Measurements from ENCODE around the gene DUSP9. TPM values are rescaled to one million over a fixed set of nuclear protein-coding genes. Genes with fewer than 3 reads are reported as not detected.
A peak's percentile ranks its signal among the peaks of the same experiment; 100 is the strongest.

Gene DUSP9
- total RNA-seq, 2 donors from 2014 or later = 0.18 to 0.31 TPM

DNA sequence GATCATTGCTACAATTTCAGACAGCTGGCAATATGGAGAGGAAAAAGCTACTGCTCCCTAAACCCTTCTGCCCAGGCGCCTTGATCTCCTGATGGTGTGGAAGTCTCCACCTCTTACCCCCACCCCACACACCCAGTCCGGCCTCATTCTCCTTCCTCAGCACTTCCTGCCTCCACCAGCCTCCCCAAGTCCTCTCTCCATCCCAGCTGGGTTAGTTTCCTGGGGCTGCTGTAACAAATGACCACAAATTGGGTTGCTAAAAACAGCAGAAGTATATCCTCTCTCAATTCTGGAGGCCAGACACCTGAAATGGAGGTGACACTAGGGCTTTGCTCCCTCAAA, 47.0 kb upstream of the DUSP9 start:
- H3K9me3 Mint-ChIP-seq = peaks cover 73% of the 10 kb centered on the region
- peaks cover 5% of the 10 kb centered on the region for H3K36me3 Mint-ChIP-seq (ENCODE audit: low read depth)
- peaks cover 8% of the 10 kb centered on the region for H3K27me3 Mint-ChIP-seq (ENCODE audit: insufficient read depth)
- WGBS, 2 experiments (ENCODE audit: insufficient coverage in 1 of 2, insufficient read length in 1 of 2) = 30% methylated on average over 1 of the region's 2 CpGs; no CpG with 5 or more reads in 1 of the 2 experiments
- H3K9me3 ChIP-seq (ENCODE audit: control insufficient read depth, low read length) = no peaks in the 10 kb centered on the region
- peak overlapping the region; percentile 66 for H3K9ac ChIP-seq (ENCODE audit: extremely low read depth, low read length, poor library complexity, severe bottlenecking)
- no peak overlapping the region for H3K27ac Mint-ChIP-seq
- H3K4me1 ChIP-seq (ENCODE audit: control insufficient read depth, insufficient read depth, low read length) = no peaks in the 10 kb centered on the region
- peak overlapping the region; percentile 69 for H3K4me3 Mint-ChIP-seq
- no peaks in the 10 kb centered on the region for H3K4me1 Mint-ChIP-seq
- no peaks in the 10 kb centered on the region for H3K27me3 ChIP-seq (ENCODE audit: control insufficient read depth, insufficient read depth, low read length, poor library complexity, severe bottlenecking)
- TF ChIP-seq, protein P1, sequence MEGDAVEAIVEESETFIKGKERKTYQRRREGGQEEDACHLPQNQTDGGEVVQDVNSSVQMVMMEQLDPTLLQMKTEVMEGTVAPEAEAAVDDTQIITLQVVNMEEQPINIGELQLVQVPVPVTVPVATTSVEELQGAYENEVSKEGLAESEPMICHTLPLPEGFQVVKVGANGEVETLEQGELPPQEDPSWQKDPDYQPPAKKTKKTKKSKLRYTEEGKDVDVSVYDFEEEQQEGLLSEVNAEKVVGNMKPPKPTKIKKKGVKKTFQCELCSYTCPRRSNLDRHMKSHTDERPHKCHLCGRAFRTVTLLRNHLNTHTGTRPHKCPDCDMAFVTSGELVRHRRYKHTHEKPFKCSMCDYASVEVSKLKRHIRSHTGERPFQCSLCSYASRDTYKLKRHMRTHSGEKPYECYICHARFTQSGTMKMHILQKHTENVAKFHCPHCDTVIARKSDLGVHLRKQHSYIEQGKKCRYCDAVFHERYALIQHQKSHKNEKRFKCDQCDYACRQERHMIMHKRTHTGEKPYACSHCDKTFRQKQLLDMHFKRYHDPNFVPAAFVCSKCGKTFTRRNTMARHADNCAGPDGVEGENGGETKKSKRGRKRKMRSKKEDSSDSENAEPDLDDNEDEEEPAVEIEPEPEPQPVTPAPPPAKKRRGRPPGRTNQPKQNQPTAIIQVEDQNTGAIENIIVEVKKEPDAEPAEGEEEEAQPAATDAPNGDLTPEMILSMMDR (conservative IDR thresholded peaks at IDR 0.05) = no peak
- H3K27ac ChIP-seq (ENCODE audit: low read depth, low read length) = no peak overlapping the region
- H3K36me3 ChIP-seq (ENCODE audit: control insufficient read depth, insufficient read depth, low read length) = no peaks in the 10 kb centered on the region
- DNase-seq = no peak
- H3K4me3 ChIP-seq (ENCODE audit: low read length) = peak overlapping the region; percentile 85

DNA sequence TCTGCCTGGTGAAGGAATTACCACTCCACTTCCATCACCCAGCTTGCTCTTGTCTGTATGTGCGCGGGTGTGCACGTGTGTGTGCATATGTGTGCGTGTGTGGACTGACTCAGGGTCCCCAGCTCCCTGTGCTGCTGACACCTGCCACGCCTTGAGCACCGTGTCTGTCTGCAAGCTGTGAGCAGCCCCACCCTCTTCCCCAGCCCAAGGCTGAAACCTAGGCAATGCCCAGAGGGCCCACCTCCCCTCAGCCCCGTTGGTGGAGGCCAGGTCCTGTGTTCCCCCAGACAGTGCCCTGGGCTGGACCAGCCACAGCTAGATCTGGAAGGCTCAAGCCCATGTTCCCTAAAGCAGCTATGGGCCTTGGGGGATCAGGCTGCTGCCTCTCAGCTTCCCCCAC, 46.1 kb upstream of the DUSP9 start:
- 88% methylated on average over 7 of the region's 7 CpGs; no CpG with 5 or more reads in 1 of the 2 experiments for WGBS, 2 experiments (ENCODE audit: insufficient coverage in 1 of 2, insufficient read length in 1 of 2)
- TF ChIP-seq, protein P1 (conservative IDR thresholded peaks at IDR 0.05) = no peak
- no peak overlapping the region for H3K27ac ChIP-seq (ENCODE audit: low read depth, low read length)

DNA sequence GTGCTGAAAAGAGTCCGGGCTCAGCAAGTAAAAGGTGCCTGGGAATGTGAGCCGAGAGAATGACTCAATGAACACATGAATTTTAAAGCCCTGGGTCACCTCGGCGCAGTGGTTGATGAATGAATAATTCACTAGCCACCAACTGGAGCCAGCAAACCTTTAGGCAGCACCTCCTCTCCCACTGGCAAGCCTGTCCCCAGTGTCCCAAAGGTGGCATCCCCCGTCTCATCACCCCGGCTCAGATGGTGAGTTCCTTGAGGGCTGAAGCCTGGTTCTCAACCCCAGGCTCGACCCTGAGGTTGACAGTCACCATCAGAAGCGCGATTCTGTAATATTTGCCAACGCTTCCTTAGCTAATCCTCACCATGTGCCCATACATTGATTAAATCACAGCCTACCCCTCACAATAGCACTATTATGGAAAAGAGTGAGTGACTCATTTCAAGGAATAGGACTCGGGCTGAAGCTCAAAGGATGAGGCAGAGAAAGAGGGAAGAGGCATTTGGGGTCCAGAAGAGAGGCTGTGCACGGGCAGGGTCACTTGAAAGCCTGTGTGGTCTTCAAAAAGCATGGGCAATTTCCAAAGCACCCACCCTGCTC, 45.4 kb upstream of the DUSP9 start:
- H3K9me3 ChIP-seq (ENCODE audit: control insufficient read depth, low read length) = no peaks in the 10 kb centered on the region
- H3K9me3 Mint-ChIP-seq = peaks cover 74% of the 10 kb centered on the region
- H3K9ac ChIP-seq (ENCODE audit: extremely low read depth, low read length, poor library complexity, severe bottlenecking) = no peak overlapping the region
- no peak overlapping the region for H3K4me3 Mint-ChIP-seq
- 87% methylated on average over 12 of the region's 12 CpGs; no CpG with 5 or more reads in 1 of the 2 experiments for WGBS, 2 experiments (ENCODE audit: insufficient coverage in 1 of 2, insufficient read length in 1 of 2)
- TF ChIP-seq, protein P1 (conservative IDR thresholded peaks at IDR 0.05) = no peak
- no peak overlapping the region for H3K27ac ChIP-seq (ENCODE audit: low read depth, low read length)
- H3K36me3 ChIP-seq (ENCODE audit: control insufficient read depth, insufficient read depth, low read length) = no peaks in the 10 kb centered on the region
- no peak overlapping the region for H3K4me3 ChIP-seq (ENCODE audit: low read length)
- peaks cover 19% of the 10 kb centered on the region for H3K27me3 Mint-ChIP-seq (ENCODE audit: insufficient read depth)
- no peaks in the 10 kb centered on the region for H3K36me3 Mint-ChIP-seq (ENCODE audit: low read depth)
- H3K27ac Mint-ChIP-seq = no peak overlapping the region
- H3K4me1 ChIP-seq (ENCODE audit: control insufficient read depth, insufficient read depth, low read length) = no peaks in the 10 kb centered on the region
- DNase-seq = no peak
- H3K4me1 Mint-ChIP-seq = no peaks in the 10 kb centered on the region
- no peaks in the 10 kb centered on the region for H3K27me3 ChIP-seq (ENCODE audit: control insufficient read depth, insufficient read depth, low read length, poor library complexity, severe bottlenecking)

More for the DNA sequence above, 46.1 kb upstream of the DUSP9 start:
- Mint-ChIP-seq H3K27me3 (ENCODE audit: insufficient read depth) (peaks cover 14% of the 10 kb centered on the region), H3K9me3 (peaks cover 73% of the 10 kb centered on the region), H3K36me3 (ENCODE audit: low read depth) (peaks cover under 1% of the 10 kb centered on the region), H3K4me1 (no peaks in the 10 kb centered on the region), H3K27ac (no peak overlapping the region), H3K4me3 (no peak overlapping the region)
- no peak for DNase-seq
- no peaks in the 10 kb centered on the region for H3K9me3 ChIP-seq (ENCODE audit: control insufficient read depth, low read length)
- no peak overlapping the region for H3K9ac ChIP-seq (ENCODE audit: extremely low read depth, low read length, poor library complexity, severe bottlenecking)
- no peak overlapping the region for H3K4me3 ChIP-seq (ENCODE audit: low read length)
- no peaks in the 10 kb centered on the region for H3K4me1 ChIP-seq (ENCODE audit: control insufficient read depth, insufficient read depth, low read length)
- H3K36me3 ChIP-seq (ENCODE audit: control insufficient read depth, insufficient read depth, low read length) = no peaks in the 10 kb centered on the region
- H3K27me3 ChIP-seq (ENCODE audit: control insufficient read depth, insufficient read depth, low read length, poor library complexity, severe bottlenecking) = no peaks in the 10 kb centered on the region

All from endodermal cell (in vitro differentiated cells).